PC-9 (cell line): ENCODE data around the gene CALY.

Experiments used
- EZH2 ChIP-seq: fragments of 200-600 bp; sonication (generic); IDR thresholded peaks from 2 replicates; pipeline ENCODE4 v1.8.0; 2017; ENCODE audit warnings: antibody characterized with exemption, low read depth
- TF ChIP-seq, protein P1 (sequence below): fragments of 200-600 bp; sonication (generic); conservative IDR thresholded peaks from 2 replicates; pipeline ENCODE4 v1.6.1; 2017; ENCODE audit warnings: mixed run types, antibody characterized with exemption, mild to moderate bottlenecking, moderate library complexity

DNA sequence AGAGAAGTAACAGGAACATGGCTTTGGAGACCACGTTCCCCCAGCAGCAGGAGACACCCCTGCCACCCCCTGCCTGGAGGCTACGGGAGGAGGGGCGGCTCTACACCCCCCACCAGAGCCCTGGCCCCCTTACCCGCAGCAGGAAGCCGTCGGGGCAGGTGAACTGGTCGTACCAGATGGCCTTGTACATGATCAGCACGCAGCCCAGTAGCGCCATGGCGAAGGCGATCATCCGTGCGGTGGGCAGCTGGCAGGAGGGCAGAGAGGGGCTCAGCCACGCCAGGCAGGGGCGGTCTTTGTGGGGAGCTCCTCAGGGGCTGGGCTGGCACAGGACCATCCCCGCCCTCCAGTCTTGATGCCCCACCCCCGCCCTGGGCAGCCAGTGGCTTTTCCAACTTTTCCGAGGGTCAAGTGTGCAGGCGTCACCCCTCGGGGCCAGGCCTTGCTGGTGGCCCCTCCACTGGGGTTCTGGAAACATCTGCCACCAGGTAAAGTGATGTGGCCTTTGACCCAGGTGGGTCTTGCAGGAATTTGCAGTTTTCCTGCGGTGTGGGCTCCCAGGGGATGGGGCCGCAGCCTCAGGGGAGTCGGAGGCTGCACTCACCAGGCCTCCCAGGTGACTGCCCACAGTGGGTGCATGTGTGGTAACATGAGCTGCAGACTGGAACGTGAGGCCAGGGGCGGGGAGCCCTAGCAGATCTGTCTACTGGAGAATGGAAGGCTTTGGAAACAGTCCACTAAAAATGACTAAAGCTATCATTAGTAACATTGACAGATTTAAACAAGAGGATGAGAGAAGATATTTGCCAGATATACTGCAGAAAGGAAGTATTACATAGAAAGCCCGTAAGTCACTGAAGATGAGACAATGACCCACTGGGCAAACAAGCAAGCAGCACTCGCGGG is 9.7 kb downstream of the CALY start:
- no peak for TF ChIP-seq EZH2
- TF ChIP-seq, protein P1, sequence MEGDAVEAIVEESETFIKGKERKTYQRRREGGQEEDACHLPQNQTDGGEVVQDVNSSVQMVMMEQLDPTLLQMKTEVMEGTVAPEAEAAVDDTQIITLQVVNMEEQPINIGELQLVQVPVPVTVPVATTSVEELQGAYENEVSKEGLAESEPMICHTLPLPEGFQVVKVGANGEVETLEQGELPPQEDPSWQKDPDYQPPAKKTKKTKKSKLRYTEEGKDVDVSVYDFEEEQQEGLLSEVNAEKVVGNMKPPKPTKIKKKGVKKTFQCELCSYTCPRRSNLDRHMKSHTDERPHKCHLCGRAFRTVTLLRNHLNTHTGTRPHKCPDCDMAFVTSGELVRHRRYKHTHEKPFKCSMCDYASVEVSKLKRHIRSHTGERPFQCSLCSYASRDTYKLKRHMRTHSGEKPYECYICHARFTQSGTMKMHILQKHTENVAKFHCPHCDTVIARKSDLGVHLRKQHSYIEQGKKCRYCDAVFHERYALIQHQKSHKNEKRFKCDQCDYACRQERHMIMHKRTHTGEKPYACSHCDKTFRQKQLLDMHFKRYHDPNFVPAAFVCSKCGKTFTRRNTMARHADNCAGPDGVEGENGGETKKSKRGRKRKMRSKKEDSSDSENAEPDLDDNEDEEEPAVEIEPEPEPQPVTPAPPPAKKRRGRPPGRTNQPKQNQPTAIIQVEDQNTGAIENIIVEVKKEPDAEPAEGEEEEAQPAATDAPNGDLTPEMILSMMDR: no peak
